ENCODE measurements around the gene NHERF1.

NHERF1 gene

DNA sequence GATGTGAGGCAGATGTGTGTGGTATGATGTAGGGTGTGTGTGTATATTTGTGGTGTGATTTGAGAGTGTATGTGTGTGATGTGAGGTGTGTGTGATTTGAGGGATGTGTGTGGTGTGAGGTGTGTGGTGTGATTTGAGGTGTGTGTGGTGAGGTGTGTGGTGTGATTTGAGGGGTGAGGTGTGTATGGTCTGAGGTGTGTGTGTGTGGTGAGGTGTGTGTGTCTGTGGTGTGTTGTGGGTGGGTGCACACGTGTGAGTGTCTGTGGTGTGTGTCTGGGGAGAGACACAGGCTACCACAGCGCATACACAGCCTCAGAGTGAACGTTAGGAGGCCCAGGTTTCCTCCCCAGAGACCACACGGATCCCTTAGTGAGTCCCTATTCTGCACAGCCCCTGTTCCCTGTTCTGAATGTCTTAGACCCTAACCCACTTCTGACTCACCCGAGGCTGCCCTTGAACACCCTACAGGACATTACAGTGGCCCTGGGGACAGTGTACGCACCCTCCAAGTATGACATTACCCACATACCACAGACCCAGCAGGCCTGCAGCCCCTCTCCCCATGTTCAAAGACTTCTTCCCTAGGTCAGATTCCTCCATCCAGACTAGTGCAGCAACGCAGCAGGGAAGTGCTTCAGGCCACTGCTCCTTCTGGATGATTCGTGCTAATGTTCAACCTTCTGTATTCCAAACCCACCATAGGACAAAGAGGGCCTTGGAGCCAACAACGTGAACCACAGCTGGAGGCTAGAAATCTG, 14.9 kb upstream of the NHERF1 start:
- no peak for DNase-seq

GRCh38 chr17:74734256-74734655, 14.2 kb upstream of the NHERF1 start:
- no peak for DNase-seq

DNA sequence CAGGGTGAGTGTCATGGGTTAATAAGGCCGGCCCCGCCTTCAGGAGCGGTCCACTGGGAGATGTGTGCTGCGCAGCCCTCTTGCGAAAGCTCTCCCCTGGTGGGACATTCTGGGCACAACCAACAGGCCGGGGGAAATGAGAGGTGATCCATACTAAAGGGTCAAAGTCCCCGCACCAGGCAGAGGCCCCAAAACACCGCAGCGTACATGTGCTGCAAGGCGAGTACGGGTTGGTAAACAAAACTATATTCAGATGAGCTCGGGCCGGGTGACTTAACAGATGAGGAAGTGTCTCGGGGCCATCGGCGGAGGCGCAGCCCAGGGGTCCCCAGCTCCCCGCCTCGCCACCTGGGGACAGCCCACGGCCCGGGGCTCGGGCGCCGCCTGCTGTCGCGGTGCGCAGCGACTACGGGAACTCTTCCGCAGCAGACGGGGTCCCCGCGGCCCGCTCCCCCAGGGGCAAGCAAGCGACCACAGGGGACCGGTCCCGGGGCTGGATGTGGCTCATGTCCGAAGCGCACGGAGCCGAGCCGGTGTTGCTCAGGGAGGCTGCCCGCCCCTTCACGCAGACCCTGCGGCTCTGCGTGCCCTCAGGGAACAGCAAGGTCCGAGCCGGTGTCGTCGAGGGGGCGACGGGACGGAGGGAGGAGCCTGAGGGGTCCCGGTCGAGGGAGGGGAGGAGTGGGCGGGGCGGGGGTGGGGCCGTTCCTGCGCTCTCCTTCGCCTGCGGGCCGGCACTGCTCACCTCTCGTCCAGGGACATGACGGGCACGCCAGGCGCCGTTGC, 11.7 kb upstream of the NHERF1 start, which contains the start of gene RAB37:
TSS of gene RAB37 (plus strand) at position 744 of the 786 bp plus-strand sequence. CDS start at position 761, 17 bp downstream.
- DNase-seq: no peak

GRCh38 chr17:74737299-74738050, 11.0 kb upstream of the NHERF1 start:
- DNase-seq: no peak

GRCh38 chr17:74738051-74738996, 10.1 kb upstream of the NHERF1 start:
- peak in 1 of 2 donors; percentile 66 for DNase-seq

DNA sequence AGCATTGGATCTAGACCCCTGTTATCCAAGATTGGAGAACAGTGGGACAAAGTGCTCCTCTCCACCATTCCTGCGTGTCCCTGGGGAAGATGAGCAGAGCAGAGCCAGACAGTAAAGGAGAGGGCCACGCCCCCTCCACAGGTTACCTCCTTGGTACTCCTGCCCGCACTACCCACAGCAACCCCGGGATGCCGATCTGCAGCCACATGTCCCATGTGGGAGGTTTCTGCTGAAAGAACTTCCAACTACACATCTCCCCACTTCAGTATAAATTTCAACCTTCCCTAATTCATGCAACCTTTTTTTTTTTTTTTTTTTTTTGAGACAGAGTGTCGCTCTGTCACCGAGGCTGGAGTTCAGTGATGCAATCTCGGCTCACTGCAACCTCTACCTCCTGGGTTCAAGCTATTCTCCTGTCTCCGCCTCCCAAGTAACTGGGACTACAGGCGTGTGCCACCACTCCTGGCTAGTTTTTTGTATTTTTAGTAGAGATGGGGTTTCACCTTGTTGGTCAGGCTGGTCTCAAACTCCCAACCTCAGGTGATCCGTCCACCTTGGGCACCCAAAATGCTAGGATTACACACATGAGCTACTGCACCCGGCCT, 9.1 kb upstream of the NHERF1 start:
- DNase-seq: no peak

DNA sequence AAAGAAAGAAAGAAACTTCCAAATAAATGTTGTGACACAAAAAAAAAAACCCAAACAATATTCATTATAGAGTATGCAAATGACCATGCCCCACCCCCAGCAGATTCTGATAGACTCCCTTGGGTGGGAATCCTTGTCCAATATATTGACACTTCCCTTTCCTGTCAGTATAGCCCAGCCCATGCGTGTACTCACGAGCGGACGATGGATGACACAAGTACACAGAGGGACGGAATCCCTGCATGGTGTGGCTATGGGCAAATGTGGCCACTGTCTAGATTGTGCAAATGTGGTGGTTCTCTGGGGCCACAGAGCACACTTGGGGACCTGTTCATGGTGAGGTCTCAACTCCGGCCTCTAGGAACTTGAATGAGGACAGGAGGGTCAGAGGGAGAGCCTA, 8.3 kb upstream of the NHERF1 start:
- DNase-seq: no peak

DNA sequence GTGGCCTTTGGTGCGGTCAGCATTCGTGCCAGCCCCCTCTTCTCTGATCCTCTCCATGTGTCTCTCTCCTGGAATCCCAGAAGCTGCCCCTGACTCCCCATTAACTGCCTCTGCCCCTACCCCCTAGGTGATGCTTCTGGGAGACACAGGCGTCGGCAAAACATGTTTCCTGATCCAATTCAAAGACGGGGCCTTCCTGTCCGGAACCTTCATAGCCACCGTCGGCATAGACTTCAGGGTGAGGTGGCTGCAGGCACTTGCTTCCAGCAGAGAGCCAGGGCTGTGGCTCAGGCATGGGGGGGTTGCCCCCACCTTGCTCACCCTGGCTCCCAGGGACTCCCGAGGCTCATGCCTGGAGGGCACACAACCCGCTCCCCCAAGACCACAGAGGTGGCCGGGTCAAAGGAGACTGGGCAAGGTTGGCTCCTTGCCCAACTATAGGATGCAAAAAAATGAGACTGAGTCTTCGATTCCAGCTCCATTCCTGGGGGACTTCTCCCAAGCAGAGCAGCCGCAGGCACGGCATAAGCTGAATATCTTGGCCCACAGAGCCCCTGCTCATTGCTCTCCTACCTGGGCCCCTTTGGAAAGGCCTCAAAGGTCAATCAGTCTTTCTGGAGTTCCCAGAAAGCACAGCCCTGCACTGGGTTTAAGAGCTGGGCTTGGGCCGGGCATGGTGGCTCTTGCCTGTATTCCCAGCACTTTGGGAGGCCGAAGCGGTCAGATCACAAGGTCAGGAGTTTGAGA, 7.6 kb upstream of the NHERF1 start:
- DNase-seq: no peak

GRCh38 chr17:74742153-74742515, 6.3 kb upstream of the NHERF1 start:
- DNase-seq: no peak

GRCh38 chr17:74742978-74743545, 5.4 kb upstream of the NHERF1 start:
- no peak for DNase-seq

- DNase-seq: no peak
Observed at GRCh38 chr17:74743755-74744154, 4.7 kb upstream of the NHERF1 start.

DNA sequence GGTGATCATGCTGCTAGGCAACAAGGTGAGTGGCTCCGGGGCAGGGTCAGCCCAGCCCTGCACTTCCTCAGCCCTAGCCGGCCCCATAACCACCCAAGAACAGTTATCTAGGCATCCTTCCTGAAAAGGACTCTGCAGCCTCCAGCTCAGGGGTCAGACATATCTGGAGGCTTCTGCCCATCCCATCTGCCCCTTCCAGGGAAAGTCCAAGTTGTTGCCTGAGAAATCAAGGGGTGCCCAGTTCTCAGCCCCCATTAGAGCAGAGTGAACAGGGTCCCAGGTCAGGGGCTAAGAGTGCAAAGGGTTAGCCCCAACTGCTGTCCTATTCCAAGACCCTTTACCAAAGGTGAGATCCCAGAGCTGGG, 4.1 kb upstream of the NHERF1 start:
- no peak for DNase-seq

DNA sequence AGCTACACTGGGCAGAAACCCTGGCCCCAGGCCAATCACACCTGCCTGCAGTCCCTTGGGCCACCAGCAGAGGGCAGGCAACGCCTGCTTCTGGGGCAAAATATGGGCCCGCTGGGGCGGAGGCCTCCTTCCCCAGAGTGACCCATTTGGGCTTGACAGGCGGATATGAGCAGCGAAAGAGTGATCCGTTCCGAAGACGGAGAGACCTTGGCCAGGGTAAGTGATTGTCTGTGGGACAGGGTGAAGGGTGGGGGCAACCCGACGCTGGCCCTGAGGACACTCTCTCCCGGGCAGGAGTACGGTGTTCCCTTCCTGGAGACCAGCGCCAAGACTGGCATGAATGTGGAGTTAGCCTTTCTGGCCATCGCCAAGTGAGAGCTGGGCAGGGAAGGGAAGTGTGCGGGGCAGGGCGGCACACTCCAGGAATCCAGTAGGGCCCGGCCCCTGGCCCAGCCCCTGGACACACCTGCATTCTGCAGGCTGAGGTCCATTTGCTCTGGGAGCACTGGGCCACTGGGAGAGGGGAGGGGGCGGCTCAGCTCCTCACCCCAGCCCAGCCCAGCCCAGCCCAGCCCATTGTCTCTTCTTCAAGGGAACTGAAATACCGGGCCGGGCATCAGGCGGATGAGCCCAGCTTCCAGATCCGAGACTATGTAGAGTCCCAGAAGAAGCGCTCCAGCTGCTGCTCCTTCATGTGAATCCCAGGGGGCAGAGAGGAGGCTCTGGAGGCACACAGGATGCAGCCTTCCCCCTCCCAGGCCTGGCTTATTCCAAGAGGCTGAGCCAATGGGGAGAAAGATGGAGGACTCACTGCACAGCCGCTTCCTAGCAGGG, 3.5 kb upstream of the NHERF1 start:
- DNase-seq: peak; percentile 93 to 95

DNA sequence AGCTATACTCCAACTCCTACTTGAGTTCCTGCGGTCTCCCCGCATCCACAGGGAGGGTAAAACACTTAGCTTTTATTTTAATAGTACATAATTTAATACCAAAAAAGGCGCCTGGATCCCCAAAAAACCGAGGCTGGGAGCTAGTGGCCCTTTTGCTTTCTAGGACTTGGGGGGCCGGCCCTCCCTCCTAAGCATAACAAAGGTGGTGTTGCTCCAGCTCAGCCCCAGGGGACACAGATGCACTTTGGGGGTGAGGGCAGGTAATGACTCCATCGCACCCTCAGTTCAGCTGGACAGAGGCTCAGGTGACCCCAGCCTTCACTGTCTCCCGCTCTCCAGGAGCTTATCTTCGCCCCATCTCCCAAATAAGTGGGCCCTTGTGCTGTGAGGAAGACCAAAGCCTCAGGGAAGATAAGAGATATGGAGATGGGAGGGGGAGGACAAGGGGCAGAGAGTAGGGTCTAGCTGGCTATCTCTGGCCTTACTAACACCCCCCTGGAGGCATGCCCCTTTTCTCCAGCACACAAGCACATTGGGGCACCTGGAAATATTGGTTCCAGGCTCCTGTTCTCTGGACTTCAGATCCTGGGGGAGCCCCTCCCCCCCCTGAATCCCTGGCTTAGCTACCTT, 2.8 kb upstream of the NHERF1 start:
- no peak for DNase-seq

DNA sequence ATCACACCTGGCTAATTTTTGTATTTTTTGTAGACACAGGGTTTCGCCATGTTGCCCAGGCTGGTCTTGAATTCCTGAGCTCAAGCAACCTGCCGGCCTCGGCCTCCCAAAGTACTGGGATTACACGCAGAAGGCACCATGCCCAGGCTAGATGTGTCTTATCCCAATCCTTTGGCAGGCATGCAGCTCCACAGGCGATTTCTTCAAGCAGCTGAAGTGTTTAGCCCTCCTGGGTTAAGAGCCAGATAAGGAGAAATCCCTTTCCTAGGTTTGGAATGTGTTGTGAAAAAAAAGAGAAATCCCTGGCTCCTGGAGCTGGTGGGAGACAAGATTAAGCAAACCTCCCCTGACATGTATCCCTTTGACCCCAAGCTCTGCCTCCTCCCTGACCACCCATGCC, 2.1 kb upstream of the NHERF1 start:
- no peak for DNase-seq

DNA sequence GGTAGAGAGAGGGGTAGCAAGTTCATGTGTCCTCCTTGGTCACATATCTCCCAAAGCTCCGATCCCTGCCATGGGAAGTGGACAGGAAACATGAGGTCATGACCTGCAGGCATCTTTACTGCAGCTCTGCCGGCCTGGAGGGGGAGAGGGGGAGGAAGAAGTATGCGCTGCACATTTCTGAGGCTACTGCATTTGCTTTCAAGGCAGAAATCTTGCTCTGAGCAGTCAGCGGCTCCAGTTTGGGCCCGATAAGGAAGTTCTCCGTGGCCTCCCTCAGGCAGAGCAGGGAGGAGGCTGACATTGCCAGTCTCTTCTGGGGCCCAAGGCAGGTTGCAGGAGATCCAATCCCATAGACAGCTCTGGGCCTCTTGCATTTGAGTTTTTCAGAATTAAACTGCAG, 1.5 kb upstream of the NHERF1 start:
- no peak for DNase-seq

DNA sequence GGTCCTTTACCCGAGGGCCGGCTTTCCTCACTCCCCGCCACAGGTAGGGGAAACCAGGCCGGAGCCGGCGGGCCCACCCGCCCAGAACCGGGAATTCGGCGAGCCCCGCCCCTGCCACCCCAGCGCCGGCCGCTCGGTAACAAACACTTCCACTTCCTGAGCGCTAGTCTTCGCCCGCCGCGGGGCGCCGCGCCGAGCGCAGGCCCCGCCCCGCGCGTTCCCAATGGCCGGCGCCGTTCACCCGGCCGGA, 224 bp upstream of the NHERF1 start:
- DNase-seq: no peak

DNA sequence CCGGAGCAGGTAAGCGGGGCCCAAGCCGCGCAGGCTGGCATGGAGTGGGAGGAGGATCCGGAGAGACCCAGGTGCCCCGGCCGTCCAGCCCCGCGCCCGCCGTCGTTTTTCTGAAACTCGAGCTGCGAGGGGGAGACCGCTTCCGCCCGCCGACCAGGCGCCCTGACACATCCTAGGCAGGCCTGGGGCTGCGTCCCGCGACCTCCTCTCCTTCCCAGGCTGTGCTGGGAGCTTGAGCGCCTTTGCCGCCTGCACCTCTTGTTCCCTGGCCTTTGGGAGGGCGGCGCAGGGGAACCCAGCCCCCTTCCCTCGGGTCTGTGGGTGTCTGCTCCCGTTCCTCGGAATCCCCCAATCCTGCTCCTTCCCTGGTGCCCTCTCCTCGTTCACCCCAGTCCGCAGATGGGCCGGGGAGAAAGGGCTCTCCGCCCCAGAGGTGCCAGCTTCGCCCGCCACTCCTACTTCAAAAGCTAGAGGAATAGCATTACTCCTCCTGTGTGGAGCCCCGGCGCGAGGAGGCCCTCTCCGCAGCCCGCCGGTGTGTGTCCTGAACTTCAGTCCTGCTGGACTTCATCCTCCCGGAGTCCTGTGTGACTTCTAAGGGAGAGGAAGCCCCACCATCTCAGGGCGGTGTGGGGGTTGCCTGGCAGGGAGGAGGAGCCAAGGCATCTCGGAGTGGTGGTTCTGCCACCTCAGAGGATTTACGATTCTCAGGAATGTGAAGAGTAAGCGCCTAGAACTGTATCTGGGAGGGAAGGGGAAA, 1.0 kb downstream of the NHERF1 start:
- DNase-seq: no peak

GRCh38 chr17:74750039-74750326, 1.6 kb downstream of the NHERF1 start:
- DNase-seq: no peak

Data from stimulated activated CD4-positive, alpha-beta T cell treated with anti-CD3 and anti-CD28 coated beads, Interleukin-2, amount 100 ng/mL, for 48 hours (primary cell).